Activated B cell treated with CpG ODN at 0.5 μM for 24 hours (primary cell): Measurements from ENCODE around the gene MAP4K1. TPM values are rescaled to one million over a fixed set of nuclear protein-coding genes. Genes with fewer than 3 reads are reported as not detected.

Source experiments
- ATAC-seq: fragments of 200-7000 bp; cut with Tn5 transposase; one replicate; pipeline ENCODE4 v1.10.0; 2021; ENCODE audit warnings: low read depth, mild to moderate bottlenecking, moderate library complexity
- CTCF ChIA-PET: fragments of 350-600 bp; sonication (Branson Sonifier 250); formaldehyde crosslinking; loops from one replicate; lab custom pipeline; 2021; ENCODE audit warnings: antibody characterized with exemption; lab: Charles Lee
- POLR2A ChIA-PET: fragments of 350-600 bp; sonication (Branson Sonifier 250); formaldehyde crosslinking; loops from one replicate; lab custom pipeline; 2021; ENCODE audit warnings: antibody characterized with exemption; lab: Charles Lee
- DNase-seq: peaks from one replicate; pipeline ENCODE4 v3.0.0; 2022
- H3K27ac Mint-ChIP-seq: one replicate; pipeline ENCODE4 v1.8.0; 2020; ENCODE audit warnings: mixed read lengths
- H3K27me3 Mint-ChIP-seq: one replicate; pipeline ENCODE4 v1.8.0; 2021; ENCODE audit warnings: mixed read lengths
- H3K36me3 Mint-ChIP-seq: one replicate; pipeline ENCODE4 v1.8.0; 2021; ENCODE audit warnings: low read depth, mixed read lengths
- H3K4me1 Mint-ChIP-seq: one replicate; pipeline ENCODE4 v1.8.0; 2021; ENCODE audit warnings: mixed read lengths
- H3K4me3 Mint-ChIP-seq: one replicate; pipeline ENCODE4 v1.8.0; 2020; ENCODE audit warnings: mild to moderate bottlenecking, mixed read lengths
- H3K9me3 Mint-ChIP-seq: one replicate; pipeline ENCODE4 v1.8.0; 2020; ENCODE audit warnings: mixed read lengths
- CTCF ChIP-seq: fragments of 200-600 bp; IDR thresholded peaks from one replicate; pipeline ENCODE4 v1.8.0; 2022; ENCODE audit warnings: antibody characterized with exemption, mild to moderate bottlenecking
- intact Hi-C: fragments of 100-400 bp; cut with micrococcal nuclease; formaldehyde crosslinking; loops from one replicate; pipeline ENCODE4 v1.15.1; 2024
- total RNA-seq: library from RNA; stranded (reverse); gene quantifications from 2 replicates; pipeline ENCODE4 v1.2.3, GENCODE V29; 2022

Gene MAP4K1
- total RNA-seq, 1 donor from 2014 or later, result 379 TPM

GRCh38 chr19:38543807-38544568, 73.8 kb downstream of the MAP4K1 start:
- peak; percentile 65 for ATAC-seq
- Mint-ChIP-seq H3K4me1 (peaks cover 35% of the 10 kb centered on the region), H3K27me3 (no peaks in the 10 kb centered on the region), H3K27ac (peak overlapping the region; percentile 1), H3K4me3 (peak overlapping the region; percentile 11), H3K36me3 (no peaks in the 10 kb centered on the region), H3K9me3 (no peaks in the 10 kb centered on the region)
- CTCF ChIA-PET, result interaction anchor here (0.7 to 3.7 kb wide), 8 partner anchors 18 to 387 kb away, joined by 3 to 53 read pairs (median 4); partner anchors contain the start of genes ACTN4, FAM98C, MAP4K1 and MRPS12
- POLR2A ChIA-PET, result interaction anchor here (1.0 to 2.0 kb wide), 2 partner anchors 74 to 90 kb away, joined by 4 to 17 read pairs; partner anchors contain the start of gene MAP4K1
- peak; percentile 41 for TF ChIP-seq CTCF
- intact Hi-C loops, result loop anchor here (1.0 to 10.0 kb wide), 5 partner anchors 74 to 386 kb away; partner anchors contain the start of genes FAM98C, MRPS12 and SARS2
- DNase-seq, result no peak

GRCh38 chr19:38543286-38543806, 74.4 kb downstream of the MAP4K1 start:
- H3K9me3 Mint-ChIP-seq, result no peaks in the 10 kb centered on the region
- H3K36me3 Mint-ChIP-seq, result no peaks in the 10 kb centered on the region
- ChIA-PET POLR2A (interaction anchor here (1.0 to 2.0 kb wide), 2 partner anchors 75 to 90 kb away, joined by 4 to 17 read pairs; partner anchors contain the start of gene MAP4K1), CTCF (interaction anchor here (0.8 to 3.7 kb wide), 5 partner anchors 75 to 387 kb away, joined by 3 to 53 read pairs (median 7); partner anchors contain the start of genes ACTN4, FAM98C, MAP4K1 and MRPS12)
- no peak overlapping the region for H3K27ac Mint-ChIP-seq
- no peak overlapping the region for H3K4me3 Mint-ChIP-seq
- no peak for DNase-seq
- no peak for TF ChIP-seq CTCF
- intact Hi-C loops, result loop anchor here (10.0 kb wide), 1 partner anchor 191 kb away; no protein-coding TSS in a partner anchor
- H3K27me3 Mint-ChIP-seq, result no peaks in the 10 kb centered on the region
- peaks cover 36% of the 10 kb centered on the region for H3K4me1 Mint-ChIP-seq
- ATAC-seq, result no peak

GRCh38 chr19:38542040-38542439, 75.7 kb downstream of the MAP4K1 start:
- Mint-ChIP-seq H3K4me3 (no peak overlapping the region), H3K27ac (no peak overlapping the region), H3K4me1 (peaks cover 23% of the 10 kb centered on the region), H3K36me3 (no peaks in the 10 kb centered on the region), H3K9me3 (no peaks in the 10 kb centered on the region), H3K27me3 (no peaks in the 10 kb centered on the region)
- CTCF ChIA-PET, result no interaction called here
- TF ChIP-seq CTCF, result no peak
- DNase-seq, result no peak
- POLR2A ChIA-PET, result interaction anchor here (0.7 kb wide), 1 partner anchor 95 kb away, joined by 3 read pairs; no protein-coding TSS in a partner anchor
- intact Hi-C loops, result loop anchor here (10.0 kb wide), 1 partner anchor 193 kb away; no protein-coding TSS in a partner anchor
- ATAC-seq, result no peak

- no peak for TF ChIP-seq CTCF
- ATAC-seq (no peak), DNase-seq (no peak)
- Mint-ChIP-seq H3K9me3 (peaks cover 8% of the 10 kb centered on the region), H3K27me3 (peaks cover 8% of the 10 kb centered on the region), H3K27ac (no peak overlapping the region), H3K4me3 (no peak overlapping the region), H3K4me1 (peaks cover 17% of the 10 kb centered on the region), H3K36me3 (peaks cover 4% of the 10 kb centered on the region)
- ChIA-PET POLR2A (interaction anchor here (0.6 kb wide), 1 partner anchor 106 kb away, joined by 3 read pairs; no protein-coding TSS in a partner anchor), CTCF (no interaction called here)
- intact Hi-C loops, result loop anchor here (10.0 kb wide), 1 partner anchor 195 kb away; no protein-coding TSS in a partner anchor
Observed at GRCh38 chr19:38539751-38540150, 78.0 kb downstream of the MAP4K1 start.
